ENCODE results near the gene TMEM163. TPM values are rescaled to one million over a fixed set of nuclear protein-coding genes. Genes with fewer than 3 reads are reported as not detected.

TMEM163 gene
- total RNA-seq, 1 experiment from 2014 or later, result 2.5 TPM

DNA sequence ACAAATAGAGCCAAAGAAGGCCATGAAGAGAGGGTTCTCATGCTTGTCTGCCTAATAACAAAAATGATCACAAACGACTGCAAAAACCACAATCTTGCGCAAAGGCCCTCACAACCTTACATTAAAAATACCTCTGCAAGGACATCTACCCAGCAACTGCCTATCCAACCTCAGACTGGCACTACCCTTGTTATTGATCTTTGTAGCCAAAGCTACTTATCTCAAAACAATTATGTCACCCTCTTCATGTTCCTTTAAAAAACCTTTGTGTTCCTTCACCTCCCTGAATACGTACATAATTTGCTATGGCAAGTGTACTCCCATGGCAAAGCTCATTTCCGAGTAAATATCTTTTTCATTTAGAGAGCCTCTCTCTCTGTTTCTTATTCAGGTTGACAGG lies 44.1 kb downstream of the TMEM163 start:
- CTCF ChIA-PET, result interaction anchor here (0.9 kb wide), 1 partner anchor 110 kb away, joined by 4 read pairs; no protein-coding TSS in a partner anchor
- intact Hi-C loops (cut with micrococcal nuclease; ENCODE audit: unreplicated experiment), result no loop called here
- Mint-ChIP-seq H3K36me3 (ENCODE audit: insufficient read depth, unreplicated experiment) (peaks cover 5% of the 10 kb centered on the region), H3K4me1 (ENCODE audit: low read depth, unreplicated experiment) (peaks cover 42% of the 10 kb centered on the region), H3K27me3 (ENCODE audit: unreplicated experiment) (no peaks in the 10 kb centered on the region), H3K27ac (ENCODE audit: unreplicated experiment) (no peak overlapping the region), H3K4me3 (ENCODE audit: low read depth, unreplicated experiment) (no peak overlapping the region), H3K9me3 (ENCODE audit: low read depth, unreplicated experiment) (no peaks in the 10 kb centered on the region)
- DNase-seq, result no peak
- TF ChIP-seq, protein P1, sequence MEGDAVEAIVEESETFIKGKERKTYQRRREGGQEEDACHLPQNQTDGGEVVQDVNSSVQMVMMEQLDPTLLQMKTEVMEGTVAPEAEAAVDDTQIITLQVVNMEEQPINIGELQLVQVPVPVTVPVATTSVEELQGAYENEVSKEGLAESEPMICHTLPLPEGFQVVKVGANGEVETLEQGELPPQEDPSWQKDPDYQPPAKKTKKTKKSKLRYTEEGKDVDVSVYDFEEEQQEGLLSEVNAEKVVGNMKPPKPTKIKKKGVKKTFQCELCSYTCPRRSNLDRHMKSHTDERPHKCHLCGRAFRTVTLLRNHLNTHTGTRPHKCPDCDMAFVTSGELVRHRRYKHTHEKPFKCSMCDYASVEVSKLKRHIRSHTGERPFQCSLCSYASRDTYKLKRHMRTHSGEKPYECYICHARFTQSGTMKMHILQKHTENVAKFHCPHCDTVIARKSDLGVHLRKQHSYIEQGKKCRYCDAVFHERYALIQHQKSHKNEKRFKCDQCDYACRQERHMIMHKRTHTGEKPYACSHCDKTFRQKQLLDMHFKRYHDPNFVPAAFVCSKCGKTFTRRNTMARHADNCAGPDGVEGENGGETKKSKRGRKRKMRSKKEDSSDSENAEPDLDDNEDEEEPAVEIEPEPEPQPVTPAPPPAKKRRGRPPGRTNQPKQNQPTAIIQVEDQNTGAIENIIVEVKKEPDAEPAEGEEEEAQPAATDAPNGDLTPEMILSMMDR (IDR thresholded peaks at IDR 0.05; ENCODE audit: unreplicated experiment), result no peak
- BruUV-seq (replicated peaks), result no TSS peak

DNA sequence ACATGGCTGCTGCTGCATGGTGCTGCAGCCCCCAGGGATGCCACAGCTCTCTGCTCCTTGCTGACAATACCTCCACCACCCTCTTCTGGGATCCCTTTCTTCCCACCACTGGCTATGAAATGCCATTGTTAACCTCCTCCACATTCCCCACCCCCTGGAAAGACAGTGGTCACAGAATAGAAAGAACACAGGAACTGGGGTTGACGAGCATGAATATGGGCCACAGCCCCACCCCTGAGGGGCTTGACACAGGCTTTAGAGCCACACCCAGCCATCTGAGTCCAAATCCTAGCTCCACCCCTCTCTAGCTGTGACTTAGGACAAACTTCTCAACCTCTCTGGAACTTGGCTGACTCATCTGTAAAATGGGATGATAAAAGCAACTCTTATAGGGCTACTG lies 47.3 kb downstream of the TMEM163 start:
- Mint-ChIP-seq H3K4me3 (ENCODE audit: low read depth, unreplicated experiment) (peak overlapping the region; percentile 38), H3K27ac (ENCODE audit: unreplicated experiment) (peak overlapping the region; percentile 82), H3K9me3 (ENCODE audit: low read depth, unreplicated experiment) (no peaks in the 10 kb centered on the region), H3K4me1 (ENCODE audit: low read depth, unreplicated experiment) (peaks cover 60% of the 10 kb centered on the region), H3K27me3 (ENCODE audit: unreplicated experiment) (no peaks in the 10 kb centered on the region), H3K36me3 (ENCODE audit: insufficient read depth, unreplicated experiment) (peaks cover 5% of the 10 kb centered on the region)
- no TSS peak for BruUV-seq (replicated peaks)
- intact Hi-C loops (cut with micrococcal nuclease; ENCODE audit: unreplicated experiment), result no loop called here
- DNase-seq, result no peak
- TF ChIP-seq, protein P1 (IDR thresholded peaks at IDR 0.05; ENCODE audit: unreplicated experiment), result no peak
- CTCF ChIA-PET, result interaction anchor here (1.0 to 1.1 kb wide), 2 partner anchors 9 to 220 kb away, joined by 3 read pairs; no protein-coding TSS in a partner anchor

DNA sequence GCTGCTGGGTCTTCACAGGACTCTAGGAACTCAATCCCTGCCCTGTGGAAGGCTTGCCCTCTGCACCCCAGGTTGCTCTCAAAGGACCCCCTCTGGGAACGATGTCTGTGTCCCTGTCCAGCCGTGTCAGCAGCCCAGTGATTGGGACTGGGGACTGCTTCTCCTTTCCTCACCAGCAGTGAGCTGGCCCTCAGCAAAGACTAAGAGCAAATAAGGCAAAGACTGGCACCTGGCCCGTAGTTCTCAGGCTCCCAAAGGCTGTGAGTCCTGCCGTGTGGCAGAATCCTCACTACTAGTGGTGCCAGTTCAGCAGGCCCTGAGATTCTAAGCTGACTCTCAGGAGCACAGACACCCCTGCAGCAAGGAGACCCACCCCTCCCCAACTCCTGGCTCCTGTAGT lies 47.8 kb downstream of the TMEM163 start:
- CTCF ChIA-PET, result interaction anchor here (0.5 to 1.1 kb wide), 3 partner anchors 10 to 220 kb away, joined by 3 to 4 read pairs (median 3); no protein-coding TSS in a partner anchor
- H3K9me3 Mint-ChIP-seq (ENCODE audit: low read depth, unreplicated experiment), result no peaks in the 10 kb centered on the region
- H3K27ac Mint-ChIP-seq (ENCODE audit: unreplicated experiment), result peak overlapping the region; percentile 82
- TF ChIP-seq, protein P1 (IDR thresholded peaks at IDR 0.05; ENCODE audit: unreplicated experiment), result no peak
- H3K4me3 Mint-ChIP-seq (ENCODE audit: low read depth, unreplicated experiment), result peak overlapping the region; percentile 38
- intact Hi-C loops (cut with micrococcal nuclease; ENCODE audit: unreplicated experiment), result no loop called here
- peaks cover 65% of the 10 kb centered on the region for H3K4me1 Mint-ChIP-seq (ENCODE audit: low read depth, unreplicated experiment)
- no TSS peak for BruUV-seq (replicated peaks)
- H3K36me3 Mint-ChIP-seq (ENCODE audit: insufficient read depth, unreplicated experiment), result peaks cover 5% of the 10 kb centered on the region
- peak; percentile 42 for DNase-seq
- no peaks in the 10 kb centered on the region for H3K27me3 Mint-ChIP-seq (ENCODE audit: unreplicated experiment)

DNA sequence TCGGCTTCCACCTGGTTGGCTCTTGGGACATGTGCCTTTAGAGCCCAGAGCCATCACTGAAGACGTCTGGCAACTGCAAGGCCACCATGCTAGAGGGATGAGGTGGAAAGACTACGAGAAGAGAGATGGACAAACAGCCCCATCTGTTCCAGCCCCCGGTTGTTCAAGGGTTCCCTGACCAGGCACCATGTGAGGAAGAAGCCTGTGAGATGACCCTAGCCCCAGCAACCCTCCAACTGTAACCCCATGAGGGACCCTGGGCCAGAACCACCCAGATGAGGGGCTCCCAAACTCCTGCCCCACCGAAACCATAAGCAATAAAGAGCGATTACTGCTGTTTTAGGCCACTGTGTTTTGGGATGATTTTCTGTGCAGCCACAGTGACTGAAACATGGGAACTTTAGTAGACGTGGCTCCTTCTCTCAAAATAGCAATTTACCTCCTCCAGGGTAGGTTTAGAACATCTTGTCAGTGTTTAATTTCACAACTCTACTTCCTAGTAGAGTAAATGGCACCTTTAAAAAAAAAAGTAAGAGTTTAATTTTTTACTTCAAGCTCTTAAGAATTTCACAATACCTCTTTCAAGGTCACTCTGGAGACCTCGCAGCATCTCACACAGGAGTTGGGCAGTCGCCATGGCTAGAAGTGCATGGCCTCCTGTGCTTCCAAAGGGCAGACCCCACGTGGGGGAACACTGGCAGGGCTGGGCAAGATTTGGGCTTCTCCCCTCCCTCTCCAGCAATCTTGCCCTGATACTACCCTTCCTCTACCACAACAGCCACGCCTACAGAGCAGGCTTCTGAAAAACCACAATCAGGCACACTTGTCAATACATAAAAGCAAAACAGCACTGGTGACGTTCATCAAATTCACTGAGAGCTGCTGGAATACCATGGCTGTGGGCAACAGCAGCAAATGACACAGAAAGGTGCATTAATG lies 48.8 kb downstream of the TMEM163 start:
- Mint-ChIP-seq H3K27me3 (ENCODE audit: unreplicated experiment) (no peaks in the 10 kb centered on the region), H3K36me3 (ENCODE audit: insufficient read depth, unreplicated experiment) (peaks cover 5% of the 10 kb centered on the region), H3K9me3 (ENCODE audit: low read depth, unreplicated experiment) (no peaks in the 10 kb centered on the region), H3K27ac (ENCODE audit: unreplicated experiment) (peak overlapping the region; percentile 82), H3K4me1 (ENCODE audit: low read depth, unreplicated experiment) (peaks cover 67% of the 10 kb centered on the region), H3K4me3 (ENCODE audit: low read depth, unreplicated experiment) (peak overlapping the region; percentile 38)
- CTCF ChIA-PET, result interaction anchor here (0.5 to 1.1 kb wide), 3 partner anchors 11 to 219 kb away, joined by 3 to 4 read pairs (median 3); no protein-coding TSS in a partner anchor
- no TSS peak for BruUV-seq (replicated peaks)
- DNase-seq, result peak; percentile 47
- intact Hi-C loops (cut with micrococcal nuclease; ENCODE audit: unreplicated experiment), result no loop called here
- TF ChIP-seq, protein P1 (IDR thresholded peaks at IDR 0.05; ENCODE audit: unreplicated experiment), result no peak

All from Calu3 (cell line).